NCI-H2196 treated with DMSO at 0.1 percent for 48 hours (cell line): ENCODE measurements around the gene SLC25A40.
"Not testable (repeated sequence)": the region's sequence is repeated elsewhere in the genome, so short reads cannot be mapped to it uniquely, and the experiment has no call there.

Experiments used
- DNase-seq: peaks from one replicate; lab custom pipeline; 2025; ENCODE audit not compliant: unreplicated experiment; lab: John Stamatoyannopoulos, UW

The SLC25A40 gene, protein sequence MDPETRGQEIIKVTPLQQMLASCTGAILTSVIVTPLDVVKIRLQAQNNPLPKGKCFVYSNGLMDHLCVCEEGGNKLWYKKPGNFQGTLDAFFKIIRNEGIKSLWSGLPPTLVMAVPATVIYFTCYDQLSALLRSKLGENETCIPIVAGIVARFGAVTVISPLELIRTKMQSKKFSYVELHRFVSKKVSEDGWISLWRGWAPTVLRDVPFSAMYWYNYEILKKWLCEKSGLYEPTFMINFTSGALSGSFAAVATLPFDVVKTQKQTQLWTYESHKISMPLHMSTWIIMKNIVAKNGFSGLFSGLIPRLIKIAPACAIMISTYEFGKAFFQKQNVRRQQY

DNA sequence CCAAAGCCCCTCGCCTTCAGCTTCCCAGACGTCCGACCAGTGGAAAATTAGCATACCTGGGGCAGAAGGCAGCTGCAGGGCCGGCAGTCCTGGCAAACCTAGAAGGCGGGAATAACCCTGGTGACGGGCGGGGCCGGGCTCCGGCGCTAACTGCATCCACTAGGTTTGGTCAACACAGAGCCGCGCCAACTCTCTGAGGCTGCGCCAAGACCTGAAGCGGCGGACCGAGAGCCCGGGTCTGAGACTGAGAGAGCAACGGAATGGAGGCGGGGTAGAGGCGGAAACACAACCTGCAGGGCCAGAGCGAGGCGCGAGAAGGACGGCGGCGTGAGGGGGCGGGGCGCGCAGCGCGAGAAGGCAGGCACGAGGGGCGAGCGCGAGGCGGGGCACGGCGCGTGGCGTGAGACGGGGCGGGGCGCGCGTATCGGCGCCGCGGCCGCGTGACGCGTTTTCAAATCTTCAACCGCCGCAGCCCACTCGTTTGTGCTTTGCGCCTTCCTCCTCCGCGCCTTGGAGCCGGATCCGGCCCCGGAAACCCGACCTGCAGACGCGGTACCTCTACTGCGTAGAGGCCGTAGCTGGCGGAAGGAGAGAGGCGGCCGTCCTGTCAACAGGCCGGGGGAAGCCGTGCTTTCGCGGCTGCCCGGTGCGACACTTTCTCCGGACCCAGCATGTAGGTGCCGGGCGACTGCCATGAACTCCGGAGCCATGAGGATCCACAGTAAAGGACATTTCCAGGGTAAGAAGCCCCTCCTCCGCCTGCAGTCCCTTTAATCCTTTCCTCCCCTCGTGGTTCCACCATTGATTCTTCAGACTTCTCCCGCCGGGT is at the start of gene SLC25A40, which contains the start of gene DBF4:
Gene SLC25A40 (minus strand): TSS at position 321 of the 829 bp plus-strand sequence. CDS start 17,633 bp downstream, outside the sequence.
Gene DBF4 (plus strand): TSS at position 454 of the 829 bp plus-strand sequence. CDS start 240 bp downstream, at position 694.
- peak; percentile 96 for DNase-seq

DNA sequence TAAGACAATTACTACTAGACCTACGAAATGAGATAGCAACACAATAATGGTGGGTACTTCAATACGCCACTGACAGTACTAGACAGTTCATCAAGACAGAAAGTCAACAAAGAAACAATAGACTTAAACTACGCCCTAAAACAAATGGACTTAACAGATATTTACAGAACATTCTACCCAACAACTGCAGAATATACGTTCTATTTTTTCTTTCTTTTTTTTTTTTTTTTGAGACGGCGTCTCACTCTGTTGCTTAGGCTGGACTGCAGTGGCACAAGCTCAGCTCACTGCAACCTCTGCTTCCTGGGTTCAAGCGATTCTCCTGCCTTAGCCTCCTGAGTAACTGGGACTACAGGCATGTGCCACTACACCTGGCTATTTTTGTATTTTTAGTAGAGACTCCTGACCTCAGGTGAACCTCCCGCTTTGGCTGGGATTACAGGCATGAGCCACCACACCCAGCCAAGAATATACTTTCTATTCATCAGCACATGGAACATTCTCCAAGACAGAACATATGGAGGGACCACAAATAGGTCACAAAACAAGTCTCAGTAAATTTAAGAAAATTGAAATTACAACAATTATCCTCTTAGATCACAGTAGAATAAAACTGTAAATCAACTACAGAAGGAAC is 46.7 kb upstream of the SLC25A40 start:
- DNase-seq: not testable (repeated sequence)

DNA sequence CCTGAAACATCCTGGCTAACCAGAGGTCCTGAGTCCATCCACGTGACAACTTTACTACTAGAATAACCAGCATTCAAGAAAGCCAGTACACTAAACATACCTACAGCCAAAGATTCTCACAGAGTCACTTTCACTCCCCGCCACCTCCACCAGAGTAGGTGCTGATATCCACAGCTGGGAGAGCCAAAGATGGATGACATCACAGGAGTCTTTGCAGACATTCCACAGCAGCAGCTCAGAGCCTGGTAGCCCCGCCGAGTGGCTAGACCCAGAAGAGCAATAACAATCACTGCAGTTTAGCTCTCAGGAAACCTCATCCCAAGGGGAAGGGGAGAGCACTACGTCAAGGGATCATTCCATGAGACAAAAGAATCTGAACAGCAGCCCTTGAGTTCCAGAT is 44.4 kb upstream of the SLC25A40 start:
- no peak for DNase-seq

DNA sequence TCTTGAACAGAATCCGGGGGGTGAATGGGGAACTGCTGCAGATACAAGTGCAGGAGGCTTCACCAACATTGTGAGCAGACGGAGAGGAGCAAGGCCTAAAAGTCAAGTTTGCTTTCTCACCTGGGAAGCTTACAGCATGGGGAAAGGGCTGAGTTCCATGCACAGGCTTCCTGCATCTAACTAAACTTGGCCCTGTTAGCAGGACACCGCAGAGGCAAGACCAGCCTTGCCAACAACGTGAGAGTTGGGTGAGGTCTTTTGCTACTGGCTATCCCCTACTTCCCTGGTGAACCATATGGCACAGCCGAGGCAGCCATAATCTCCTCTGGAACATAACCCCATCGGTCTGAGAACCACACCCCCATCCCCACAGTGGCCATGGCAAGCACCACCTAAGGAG is 43.7 kb upstream of the SLC25A40 start:
- no peak for DNase-seq

DNA sequence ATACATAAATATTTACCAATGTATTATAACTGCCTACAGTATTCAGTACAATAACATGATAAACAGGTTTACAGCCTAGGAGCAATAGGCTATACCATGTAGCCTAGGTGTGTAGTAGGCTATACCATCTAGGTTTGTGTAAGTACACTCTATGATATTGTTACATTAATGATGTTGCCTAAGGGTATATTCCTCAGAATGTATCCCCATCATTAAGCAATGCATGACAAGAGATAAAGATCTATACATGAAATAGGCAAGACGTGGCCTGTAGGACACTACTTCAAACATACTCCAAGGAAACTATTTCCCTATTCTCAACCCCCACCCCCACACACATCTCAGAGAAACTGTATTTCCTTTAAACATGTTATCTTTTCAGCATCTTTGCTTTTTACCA is 42.6 kb upstream of the SLC25A40 start:
- no peak for DNase-seq

DNA sequence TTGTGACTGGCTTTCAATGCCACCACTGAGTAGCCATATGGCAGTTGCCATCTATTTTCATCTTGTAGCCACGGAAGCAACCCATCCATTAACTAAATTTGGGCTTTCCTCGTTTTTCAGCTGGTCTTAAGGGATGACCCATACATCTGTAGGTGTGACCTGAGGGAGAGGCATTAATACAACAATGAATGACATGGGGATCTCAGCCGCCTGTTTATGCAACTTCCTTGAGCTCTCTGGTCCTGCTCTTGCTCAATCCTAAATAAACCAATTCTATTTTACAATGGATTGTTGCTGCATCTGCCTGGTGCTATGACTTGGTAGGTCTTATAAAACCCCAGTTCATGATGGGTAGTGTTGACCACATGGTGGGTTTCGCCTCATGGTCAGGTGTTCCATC is 36.0 kb upstream of the SLC25A40 start:
- DNase-seq: no peak

DNA sequence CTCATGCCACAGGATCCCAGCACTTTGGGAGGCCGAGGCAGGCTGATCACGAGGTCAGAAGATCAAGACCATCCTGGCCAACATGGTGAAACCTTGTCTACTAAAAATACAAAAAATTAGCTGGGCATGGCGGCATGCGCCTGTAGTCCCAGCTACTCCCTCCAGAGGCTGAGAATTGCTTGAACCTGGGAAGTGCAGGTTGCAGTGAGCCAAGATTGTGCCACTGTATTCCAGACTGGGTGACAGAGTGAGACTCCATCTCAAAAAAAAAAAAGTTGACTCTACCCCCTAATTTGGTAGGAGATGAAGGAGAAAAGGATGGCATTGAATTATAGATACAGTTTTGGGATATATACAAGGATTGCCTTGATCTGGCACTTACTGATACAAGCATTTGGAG is 32.7 kb upstream of the SLC25A40 start:
- DNase-seq: not testable (repeated sequence)

DNA sequence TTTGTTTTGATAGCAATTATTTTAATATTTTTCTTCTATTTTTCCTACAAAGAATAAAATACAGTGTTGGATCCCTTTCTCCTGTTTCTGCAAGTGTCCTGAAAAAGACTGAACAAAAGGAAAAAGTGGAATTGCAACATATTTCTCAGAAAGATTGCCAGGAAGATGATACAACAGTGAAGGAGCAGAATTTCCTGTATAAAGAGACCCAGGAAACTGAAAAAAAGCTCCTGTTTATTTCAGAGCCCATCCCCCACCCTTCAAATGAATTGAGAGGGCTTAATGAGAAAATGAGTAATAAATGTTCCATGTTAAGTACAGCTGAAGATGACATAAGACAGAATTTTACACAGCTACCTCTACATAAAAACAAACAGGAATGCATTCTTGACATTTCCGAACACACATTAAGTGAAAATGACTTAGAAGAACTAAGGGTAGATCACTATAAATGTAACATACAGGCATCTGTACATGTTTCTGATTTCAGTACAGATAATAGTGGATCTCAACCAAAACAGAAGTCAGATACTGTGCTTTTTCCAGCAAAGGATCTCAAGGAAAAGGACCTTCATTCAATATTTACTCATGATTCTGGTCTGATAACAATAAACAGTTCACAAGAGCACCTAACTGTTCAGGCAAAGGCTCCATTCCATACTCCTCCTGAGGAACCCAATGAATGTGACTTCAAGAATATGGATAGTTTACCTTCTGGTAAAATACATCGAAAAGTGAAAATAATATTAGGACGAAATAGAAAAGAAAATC is 31.2 kb upstream of the SLC25A40 start:
- DNase-seq: not testable (repeated sequence)

DNA sequence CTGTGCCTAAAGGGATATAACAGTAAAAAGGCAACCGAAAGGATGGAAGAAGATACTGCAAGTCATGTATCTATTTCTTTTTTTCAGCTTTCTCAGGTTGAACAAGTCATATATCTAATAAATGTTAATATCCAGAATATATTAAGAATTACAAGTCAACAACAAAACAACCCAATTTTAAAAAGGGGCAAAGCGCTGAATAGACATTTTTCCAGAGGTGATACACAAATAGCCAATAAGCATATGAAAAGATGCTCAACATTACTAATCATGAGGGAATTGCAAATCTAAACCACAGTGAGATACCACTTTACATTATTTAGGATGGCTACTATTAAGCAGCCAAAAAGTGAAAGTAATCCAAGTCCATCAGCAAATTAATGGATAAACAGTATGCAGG is 23.1 kb upstream of the SLC25A40 start:
- no peak for DNase-seq

DNA sequence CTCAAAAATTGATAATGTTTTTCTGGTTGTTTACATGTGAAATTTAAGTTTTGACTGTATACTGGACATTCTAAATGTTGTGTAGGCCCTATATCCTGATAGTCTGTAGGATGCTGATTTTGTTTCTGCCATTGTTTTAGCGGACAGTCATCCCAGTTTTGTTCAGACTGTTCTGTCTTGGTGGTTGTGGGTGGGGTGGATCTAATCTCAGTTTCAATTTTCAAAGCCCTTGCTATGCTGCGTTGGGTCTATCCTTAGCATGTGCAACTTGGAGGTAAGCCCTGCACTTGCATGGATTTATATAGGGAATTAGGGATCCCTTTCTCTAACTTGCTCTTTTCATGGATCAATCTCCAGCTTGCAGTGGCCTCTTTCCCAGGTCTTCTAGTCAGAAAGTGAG is 19.2 kb upstream of the SLC25A40 start:
- DNase-seq: no peak

DNA sequence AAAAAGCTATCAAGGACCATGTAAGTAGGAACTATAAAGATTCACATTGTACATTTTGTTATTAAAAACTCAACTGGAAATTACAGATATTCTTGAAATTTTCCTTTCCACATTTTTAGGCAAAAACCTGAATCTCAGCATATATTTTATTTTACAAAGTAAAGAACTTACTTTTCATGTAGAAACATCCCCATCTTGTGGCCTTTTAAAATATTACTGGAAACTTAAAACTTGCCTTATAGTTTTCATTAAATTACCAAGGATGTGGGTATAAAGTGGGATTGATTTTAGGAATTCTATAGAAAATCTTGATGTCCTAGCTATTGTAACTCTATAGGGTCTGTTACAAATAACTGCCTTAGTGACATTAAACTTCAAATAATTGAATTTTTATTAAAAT is 10.7 kb upstream of the SLC25A40 start:
- DNase-seq: no peak

DNA sequence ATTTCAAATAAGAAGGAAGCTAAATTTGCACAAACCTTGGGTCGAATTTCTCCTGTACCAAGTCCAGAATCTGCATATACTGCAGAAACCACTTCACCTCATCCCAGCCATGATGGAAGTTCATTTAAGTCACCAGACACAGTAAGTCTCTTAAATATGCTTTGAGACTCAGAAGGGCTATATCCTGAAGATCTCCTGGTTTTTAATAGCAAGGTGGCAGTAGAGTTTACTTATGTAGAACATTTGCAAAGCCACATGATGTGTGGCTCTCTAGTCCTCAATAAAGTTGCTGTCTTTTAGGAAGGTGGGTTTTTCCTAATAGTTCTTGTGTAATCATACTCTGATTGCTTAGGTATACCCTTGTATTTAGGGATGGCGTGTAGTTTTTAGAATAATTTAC is 8.9 kb upstream of the SLC25A40 start:
- DNase-seq: no peak

DNA sequence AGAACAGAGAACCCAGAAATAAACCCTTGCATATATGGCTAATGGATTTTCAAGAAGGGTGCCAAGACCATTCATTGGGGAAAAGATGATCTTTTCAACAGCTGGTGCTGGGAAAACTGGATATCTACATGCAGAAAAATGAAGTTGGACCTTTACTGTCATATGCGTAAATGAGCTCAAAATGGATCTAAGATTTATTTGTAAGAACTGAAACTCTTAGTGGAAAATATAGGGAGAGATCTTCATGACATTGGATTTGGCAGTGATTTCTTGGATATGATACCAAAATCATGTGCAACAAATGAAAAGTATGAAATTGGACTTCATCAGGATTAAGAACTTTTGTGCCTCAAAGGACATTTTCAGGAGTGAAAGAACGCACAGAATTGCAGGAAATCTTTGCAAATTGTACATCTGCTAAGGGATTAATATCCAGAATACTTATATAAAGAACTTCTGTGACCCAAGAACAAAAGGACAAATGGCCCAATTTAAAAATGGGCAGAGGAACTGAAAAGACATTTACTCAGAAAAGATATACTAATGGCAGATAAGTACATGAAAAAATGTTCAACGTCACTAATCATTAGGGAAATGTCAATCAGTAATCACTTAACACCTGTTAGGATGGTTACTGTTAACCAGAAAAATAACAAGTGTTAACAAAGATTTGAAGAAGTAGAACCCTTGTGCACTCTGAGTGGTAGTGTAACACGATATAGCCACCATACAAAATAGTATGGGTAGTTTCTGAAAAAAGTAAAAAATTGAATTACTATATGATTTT is 6.2 kb upstream of the SLC25A40 start:
- no peak for DNase-seq

DNA sequence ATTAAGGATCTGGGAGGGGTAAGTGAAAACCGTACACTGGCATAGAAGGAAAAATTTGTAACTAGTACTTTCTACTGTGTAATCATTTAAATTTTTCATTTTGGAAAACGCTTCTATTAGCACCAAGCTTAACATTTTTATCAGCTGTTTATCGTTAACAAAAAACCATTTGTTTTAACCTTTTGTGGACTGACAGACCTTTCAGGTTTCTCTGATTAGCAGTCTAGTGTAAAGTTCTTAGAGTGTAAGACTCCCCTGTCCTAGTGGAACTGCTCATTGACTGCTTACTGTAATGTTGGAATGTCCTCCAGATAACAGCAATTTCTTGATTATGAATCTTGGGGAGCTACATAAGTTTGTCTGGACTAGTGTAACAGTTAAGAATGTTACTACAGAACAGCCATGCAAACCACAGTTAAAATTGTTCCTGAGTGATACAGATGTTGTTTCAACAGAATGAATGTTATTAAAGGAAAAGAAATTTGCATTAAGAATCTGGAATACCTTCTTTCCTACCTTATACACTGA is 2.1 kb upstream of the SLC25A40 start:
- DNase-seq: no peak

DNA sequence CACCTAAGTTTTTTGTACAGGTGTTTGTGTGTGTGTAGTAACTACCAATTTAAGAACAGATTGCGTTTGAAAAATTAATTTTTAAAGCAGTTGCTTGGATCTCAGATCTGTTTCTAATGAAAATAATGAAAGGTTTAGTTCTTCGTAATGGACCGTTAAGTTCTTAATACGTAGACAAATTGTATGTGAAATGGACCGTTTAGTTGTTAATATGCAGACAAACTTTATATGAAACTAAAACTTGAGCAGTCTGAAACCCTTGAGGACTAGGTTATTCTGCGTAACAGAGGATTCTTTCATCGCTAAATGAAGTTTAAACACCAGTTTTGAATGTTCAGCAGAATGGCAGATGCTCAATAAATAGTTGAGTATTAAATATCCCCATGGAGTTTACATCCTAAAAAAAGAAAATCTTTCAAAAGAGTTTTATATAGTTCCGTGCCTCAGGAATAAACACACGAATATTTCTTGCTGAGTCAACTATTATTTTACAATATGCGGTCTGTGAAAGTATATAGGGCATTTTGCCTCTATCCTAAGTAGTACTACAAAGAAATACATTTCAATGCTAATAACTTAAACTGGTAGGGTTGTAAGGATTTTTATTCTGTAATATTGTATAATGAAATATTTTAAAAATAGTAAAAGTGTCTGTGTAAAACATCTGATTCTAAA is 1.3 kb upstream of the SLC25A40 start:
- DNase-seq: no peak

DNA sequence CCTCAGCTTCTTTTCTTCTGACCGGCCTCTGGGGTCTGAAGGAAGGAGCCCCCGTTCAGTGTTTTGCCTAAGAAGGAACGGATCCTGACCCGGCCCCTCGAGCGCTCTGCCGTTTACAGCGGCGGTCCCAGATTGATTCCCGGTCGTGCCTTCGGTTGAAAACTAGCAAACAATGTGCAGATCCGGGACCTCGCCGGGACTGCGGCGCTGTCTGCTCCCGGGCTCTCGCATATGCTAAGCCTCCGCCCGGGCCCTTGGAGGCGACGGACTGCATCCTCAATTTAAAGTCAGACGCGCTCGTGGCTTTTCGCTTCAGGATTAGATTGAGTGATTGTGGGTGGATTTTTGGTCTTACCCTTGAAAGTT is 692 bp upstream of the SLC25A40 start:
- DNase-seq: no peak

DNA sequence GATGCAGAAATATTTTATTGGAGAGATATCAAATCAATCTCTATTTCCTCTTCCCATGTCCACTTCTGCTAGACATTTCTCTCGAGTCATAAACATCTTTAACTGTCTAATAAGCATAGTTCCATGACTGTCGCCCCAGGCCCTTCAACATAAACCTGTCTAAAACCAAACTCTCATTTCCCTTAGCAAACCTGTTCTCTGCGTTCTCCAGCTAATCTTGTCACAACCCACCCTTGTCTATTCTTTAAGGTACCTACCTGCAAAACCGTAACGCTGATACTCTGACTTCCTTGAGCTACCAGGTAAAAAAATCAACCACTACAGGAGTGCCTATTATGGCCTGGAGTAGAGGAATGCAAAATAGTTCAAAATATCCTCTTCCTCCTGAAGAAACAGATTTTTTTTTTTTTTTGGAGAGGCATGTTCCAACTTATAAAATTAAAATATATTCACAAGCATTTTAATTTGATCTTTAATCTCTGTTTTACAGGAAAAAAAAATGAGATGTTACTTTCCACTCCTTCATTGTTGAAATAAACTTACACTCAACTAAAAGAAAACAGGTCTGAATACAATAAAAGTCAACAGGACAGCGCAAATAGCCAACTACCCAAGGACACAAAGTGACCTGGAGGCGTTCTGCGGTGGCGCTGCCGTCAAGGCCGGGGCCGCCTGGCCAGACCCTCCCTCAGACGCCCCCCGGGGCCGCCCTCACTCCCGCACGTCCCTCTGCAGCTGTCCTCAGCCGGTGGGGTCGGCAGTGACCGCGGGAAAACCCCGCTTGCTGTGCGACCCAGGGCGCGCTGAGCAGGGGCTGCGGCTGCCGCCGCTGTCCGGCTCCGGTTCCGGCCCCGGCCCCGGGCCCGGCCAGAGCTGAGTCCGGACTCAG is 765 bp downstream of the SLC25A40 start:
- no peak for DNase-seq

DNA sequence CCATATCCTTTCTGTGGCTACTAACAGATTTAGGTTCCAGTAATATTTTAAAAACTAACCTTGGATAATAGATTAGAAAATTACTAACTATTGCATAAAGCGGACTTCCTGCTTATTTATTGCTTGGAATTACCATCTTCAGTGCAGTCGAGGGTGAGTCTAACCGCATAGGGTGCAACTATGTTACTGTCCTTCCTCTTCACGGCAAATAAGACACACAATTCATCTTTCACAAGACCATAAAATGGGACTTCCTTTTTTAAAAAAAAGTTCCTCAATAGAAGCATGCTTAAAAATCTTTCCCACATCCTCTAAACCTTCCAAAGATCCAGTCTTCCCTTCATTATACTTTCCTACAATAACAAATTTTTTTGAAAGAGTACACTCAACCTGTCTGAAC is 2.1 kb downstream of the SLC25A40 start:
- DNase-seq: no peak
